Stimulated activated CD8-positive, alpha-beta memory T cell treated with anti-CD3 and anti-CD28 coated beads, Interleukin-12 subunit alpha, Interleukin-12 subunit beta, amount 100 ng/mL, for 4 hours (primary cell): ENCODE results near the gene TIMM8B.
"Not testable (repeated sequence)": the region's sequence is repeated elsewhere in the genome, so short reads cannot be mapped to it uniquely, and the experiment has no call there.

Experiments
- DNase-seq: peaks from one replicate; pipeline ENCODE4 v3.0.0-alpha.2; 2020; ENCODE audit warnings: low read depth

The TIMM8B gene

GRCh38 chr11:112086422-112087191 lies at the start of gene TIMM8B, which contains the start of gene SDHD:
Gene TIMM8B (minus strand): TSS chr11:112086756. CDS start chr11:112086723, 33 bp downstream.
Gene SDHD (plus strand): TSS chr11:112086873. CDS start chr11:112086908, 35 bp downstream.
- peak; percentile 91 for DNase-seq

- no peak for DNase-seq
These were observed 47.9 kb upstream of the TIMM8B start for GRCh38 chr11:112134473-112134872.

GRCh38 chr11:112132737-112133136 lies 46.2 kb upstream of the TIMM8B start:
- DNase-seq = no peak

- DNase-seq = no peak
These were observed 43.1 kb upstream of the TIMM8B start for GRCh38 chr11:112129656-112130055.

- DNase-seq = no peak
These were observed 42.0 kb upstream of the TIMM8B start for GRCh38 chr11:112128483-112129121.

- DNase-seq = no peak
These were observed 40.5 kb upstream of the TIMM8B start for GRCh38 chr11:112127056-112127455.

- no peak for DNase-seq
These were observed 36.6 kb upstream of the TIMM8B start for GRCh38 chr11:112123129-112123528.

- DNase-seq = no peak
These were observed 35.5 kb upstream of the TIMM8B start for GRCh38 chr11:112121981-112122615.

GRCh38 chr11:112118176-112118575 lies 31.6 kb upstream of the TIMM8B start:
- no peak for DNase-seq

- DNase-seq = no peak
These were observed 28.8 kb upstream of the TIMM8B start for GRCh38 chr11:112115386-112115785.

GRCh38 chr11:112114460-112114859 lies 27.9 kb upstream of the TIMM8B start:
- no peak for DNase-seq

- DNase-seq = no peak
These were observed 27.2 kb upstream of the TIMM8B start for GRCh38 chr11:112113539-112114457.

- DNase-seq = no peak
These were observed 19.5 kb upstream of the TIMM8B start for GRCh38 chr11:112106070-112106469.

- DNase-seq = no peak
These were observed 16.9 kb upstream of the TIMM8B start for GRCh38 chr11:112103446-112103845.

- no peak for DNase-seq
These were observed 13.9 kb upstream of the TIMM8B start for GRCh38 chr11:112100462-112100861.

GRCh38 chr11:112097734-112098528 lies 11.4 kb upstream of the TIMM8B start:
- DNase-seq = no peak

- no peak for DNase-seq
These were observed 9.6 kb upstream of the TIMM8B start for GRCh38 chr11:112096194-112096593.

GRCh38 chr11:112095302-112095701 lies 8.7 kb upstream of the TIMM8B start:
- not testable (repeated sequence) for DNase-seq

GRCh38 chr11:112087212-112087611 lies 656 bp upstream of the TIMM8B start:
- DNase-seq = no peak

- no peak for DNase-seq
These were observed 634 bp downstream of the TIMM8B start for GRCh38 chr11:112085822-112086421.

- no peak for DNase-seq
These were observed 3.8 kb downstream of the TIMM8B start for GRCh38 chr11:112082729-112083128.
